Activated B cell treated with CpG ODN at 0.5 μM for 24 hours (primary cell): Measurements from ENCODE around the gene HSFX3. TPM values are rescaled to one million over a fixed set of nuclear protein-coding genes. Genes with fewer than 3 reads are reported as not detected.
"Not testable (repeated sequence)": the region's sequence is repeated elsewhere in the genome, so short reads cannot be mapped to it uniquely, and the experiment has no call there.

Experiments used
- ATAC-seq: fragments of 200-7000 bp; cut with Tn5 transposase; one replicate; pipeline ENCODE4 v1.10.0; 2021; ENCODE audit warnings: low read depth, mild to moderate bottlenecking, moderate library complexity
- CTCF ChIA-PET: fragments of 350-600 bp; sonication (Branson Sonifier 250); formaldehyde crosslinking; loops from one replicate; lab custom pipeline; 2021; ENCODE audit warnings: antibody characterized with exemption; lab: Charles Lee
- POLR2A ChIA-PET: fragments of 350-600 bp; sonication (Branson Sonifier 250); formaldehyde crosslinking; loops from one replicate; lab custom pipeline; 2021; ENCODE audit warnings: antibody characterized with exemption; lab: Charles Lee
- DNase-seq: peaks from one replicate; pipeline ENCODE4 v3.0.0; 2022
- H3K27ac Mint-ChIP-seq: one replicate; pipeline ENCODE4 v1.8.0; 2020; ENCODE audit warnings: mixed read lengths
- H3K27me3 Mint-ChIP-seq: one replicate; pipeline ENCODE4 v1.8.0; 2021; ENCODE audit warnings: mixed read lengths
- H3K36me3 Mint-ChIP-seq: one replicate; pipeline ENCODE4 v1.8.0; 2021; ENCODE audit warnings: low read depth, mixed read lengths
- H3K4me1 Mint-ChIP-seq: one replicate; pipeline ENCODE4 v1.8.0; 2021; ENCODE audit warnings: mixed read lengths
- H3K4me3 Mint-ChIP-seq: one replicate; pipeline ENCODE4 v1.8.0; 2020; ENCODE audit warnings: mild to moderate bottlenecking, mixed read lengths
- H3K9me3 Mint-ChIP-seq: one replicate; pipeline ENCODE4 v1.8.0; 2020; ENCODE audit warnings: mixed read lengths
- intact Hi-C: fragments of 100-400 bp; cut with micrococcal nuclease; formaldehyde crosslinking; loops from one replicate; pipeline ENCODE4 v1.15.1; 2024
- total RNA-seq: library from RNA; stranded (reverse); gene quantifications from 2 replicates; pipeline ENCODE4 v1.2.3, GENCODE V29; 2022
- TF ChIP-seq, protein P1 (sequence below): fragments of 200-600 bp; IDR thresholded peaks from one replicate; pipeline ENCODE4 v1.8.0; 2022; ENCODE audit warnings: antibody characterized with exemption, mild to moderate bottlenecking

The HSFX3 gene
- total RNA-seq, 1 donor from 2014 or later, result not detected

- Mint-ChIP-seq H3K4me3 (peak overlapping the region; percentile 96), H3K4me1 (peaks cover 15% of the 10 kb centered on the region), H3K9me3 (no peaks in the 10 kb centered on the region), H3K27me3 (no peaks in the 10 kb centered on the region), H3K36me3 (peaks cover 9% of the 10 kb centered on the region), H3K27ac (peak overlapping the region; percentile 100)
- intact Hi-C loops, result no loop called here
- no peak for ATAC-seq
- POLR2A ChIA-PET, result interaction anchor here (2.6 to 3.5 kb wide), 3 partner anchors 29 to 398 kb away, joined by 16 to 68 read pairs (median 47); partner anchors contain the start of genes EOLA2 and IDS
- no peak for DNase-seq
- TF ChIP-seq, protein P1, sequence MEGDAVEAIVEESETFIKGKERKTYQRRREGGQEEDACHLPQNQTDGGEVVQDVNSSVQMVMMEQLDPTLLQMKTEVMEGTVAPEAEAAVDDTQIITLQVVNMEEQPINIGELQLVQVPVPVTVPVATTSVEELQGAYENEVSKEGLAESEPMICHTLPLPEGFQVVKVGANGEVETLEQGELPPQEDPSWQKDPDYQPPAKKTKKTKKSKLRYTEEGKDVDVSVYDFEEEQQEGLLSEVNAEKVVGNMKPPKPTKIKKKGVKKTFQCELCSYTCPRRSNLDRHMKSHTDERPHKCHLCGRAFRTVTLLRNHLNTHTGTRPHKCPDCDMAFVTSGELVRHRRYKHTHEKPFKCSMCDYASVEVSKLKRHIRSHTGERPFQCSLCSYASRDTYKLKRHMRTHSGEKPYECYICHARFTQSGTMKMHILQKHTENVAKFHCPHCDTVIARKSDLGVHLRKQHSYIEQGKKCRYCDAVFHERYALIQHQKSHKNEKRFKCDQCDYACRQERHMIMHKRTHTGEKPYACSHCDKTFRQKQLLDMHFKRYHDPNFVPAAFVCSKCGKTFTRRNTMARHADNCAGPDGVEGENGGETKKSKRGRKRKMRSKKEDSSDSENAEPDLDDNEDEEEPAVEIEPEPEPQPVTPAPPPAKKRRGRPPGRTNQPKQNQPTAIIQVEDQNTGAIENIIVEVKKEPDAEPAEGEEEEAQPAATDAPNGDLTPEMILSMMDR, result no peak
- CTCF ChIA-PET, result no interaction called here
Measured at GRCh38 chrX:149541521-149542047, 8.1 kb downstream of the HSFX3 start.

DNA sequence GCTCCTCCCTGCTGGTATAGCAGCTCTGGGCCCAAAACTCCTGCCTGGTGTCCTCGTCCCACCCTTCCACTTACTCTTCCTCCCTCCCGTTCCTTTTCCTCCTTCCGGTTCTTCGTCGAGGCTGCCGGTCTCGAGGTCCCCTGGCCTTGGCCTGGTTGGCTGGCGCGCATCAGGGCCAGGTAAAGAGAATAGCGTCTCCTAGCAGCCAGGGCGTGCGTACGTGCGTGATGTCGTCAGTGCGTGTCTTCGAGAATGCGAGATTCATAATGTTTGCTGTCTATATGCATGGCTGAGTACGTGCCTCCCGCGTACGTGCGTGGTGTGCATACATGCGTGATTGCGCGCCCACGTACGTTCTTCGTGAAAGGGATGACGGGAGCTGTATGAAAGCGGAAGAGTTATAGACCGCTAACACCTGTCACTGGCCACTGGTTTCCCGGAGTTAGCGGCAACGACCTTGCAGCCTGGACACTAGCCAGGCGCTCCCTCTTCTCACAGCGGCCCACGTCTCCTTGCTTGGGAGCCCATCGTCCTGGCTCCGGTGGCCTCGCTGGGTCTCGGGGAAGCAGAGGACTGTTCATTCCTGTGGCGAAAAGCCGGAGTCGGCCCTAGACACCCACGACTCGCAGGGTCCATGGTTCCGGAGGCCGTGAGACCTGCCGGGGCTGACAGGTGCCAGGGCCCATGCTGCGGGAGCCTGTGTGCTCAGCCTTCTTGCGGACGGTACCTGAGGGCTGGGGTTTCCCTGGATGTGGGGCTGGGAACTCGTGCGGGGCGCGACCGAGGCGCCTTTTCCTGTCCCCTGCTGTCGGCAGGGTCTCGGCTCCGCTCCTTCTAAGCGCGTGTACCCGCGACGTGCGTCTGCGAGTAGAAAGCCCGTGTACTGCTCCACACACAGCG lies 8.9 kb downstream of the HSFX3 start, which contains the start of gene EOLA1:
Gene EOLA1 (plus strand): TSS at position 392 of the 900 bp plus-strand sequence. CDS start 4,619 bp downstream, outside the sequence.
- no peaks in the 10 kb centered on the region for H3K27me3 Mint-ChIP-seq
- DNase-seq, result peak; percentile 75

DNA sequence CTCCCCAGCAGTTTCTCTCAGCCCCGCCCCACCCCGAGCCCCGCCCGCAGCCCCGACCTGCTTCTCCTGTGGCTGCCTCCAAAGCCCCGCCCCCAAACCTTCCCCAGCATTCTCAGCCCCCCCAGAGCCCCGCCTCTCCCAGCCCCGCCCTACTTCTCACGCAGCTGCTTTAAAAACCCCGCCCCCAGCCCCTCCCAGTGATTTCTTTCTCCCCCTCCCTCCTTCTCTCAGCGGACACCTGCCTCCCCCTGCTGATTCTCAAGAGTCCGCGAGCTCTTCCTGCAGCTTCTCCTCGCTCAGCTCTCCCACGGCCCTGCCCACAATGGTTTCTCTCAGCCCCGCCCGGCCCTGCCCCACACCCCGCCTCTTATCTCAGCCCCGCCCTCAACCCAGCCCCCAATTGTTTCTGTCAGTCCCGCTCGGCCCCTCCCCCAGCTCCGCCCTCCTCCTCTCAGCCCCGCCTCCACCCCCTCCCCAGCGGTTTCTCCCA lies 9.5 kb downstream of the HSFX3 start:
- intact Hi-C loops, result loop anchor here (1.0 kb wide), 2 partner anchors 28 to 35 kb away; partner anchors contain the start of gene IDS
- POLR2A ChIA-PET, result interaction anchor here (0.6 to 3.5 kb wide), 11 partner anchors 10 to 1857 kb away, joined by 3 to 68 read pairs (median 7); partner anchors contain the start of genes EOLA2, IDS and MTM1
- Mint-ChIP-seq H3K27me3 (no peaks in the 10 kb centered on the region), H3K4me3 (peak overlapping the region; percentile 96), H3K9me3 (no peaks in the 10 kb centered on the region), H3K4me1 (peaks cover 15% of the 10 kb centered on the region), H3K36me3 (peaks cover 5% of the 10 kb centered on the region), H3K27ac (peak overlapping the region; percentile 100)
- ATAC-seq (peak; percentile 63), DNase-seq (peak; percentile 71)
- TF ChIP-seq, protein P1, result no peak
- CTCF ChIA-PET, result interaction anchor here (0.9 to 1.7 kb wide), 3 partner anchors 10 to 398 kb away, joined by 3 to 8 read pairs (median 4); partner anchors contain the start of gene EOLA2

More for the DNA sequence above, 8.9 kb downstream of the HSFX3 start, which contains the start of gene EOLA1:
- ChIA-PET POLR2A (interaction anchor here (0.6 to 3.5 kb wide), 11 partner anchors 10 to 1857 kb away, joined by 3 to 68 read pairs (median 7); partner anchors contain the start of genes EOLA2, IDS and MTM1), CTCF (interaction anchor here (0.9 to 1.7 kb wide), 3 partner anchors 11 to 398 kb away, joined by 3 to 8 read pairs (median 4); partner anchors contain the start of gene EOLA2)
- H3K9me3 Mint-ChIP-seq, result no peaks in the 10 kb centered on the region
- H3K4me3 Mint-ChIP-seq, result peak within 1 kb of the TSS; percentile 96
- peaks cover 15% of the 10 kb centered on the region for H3K4me1 Mint-ChIP-seq
- peaks cover 7% of the 10 kb centered on the region for H3K36me3 Mint-ChIP-seq
- peak; percentile 62 for ATAC-seq
- peak within 1 kb of the TSS; percentile 100 for H3K27ac Mint-ChIP-seq
- intact Hi-C loops, result loop anchor here (1.0 kb wide), 2 partner anchors 29 to 36 kb away; partner anchors contain the start of gene IDS
- TF ChIP-seq, protein P1, result no peak

- peak overlapping the region; percentile 85 for H3K4me3 Mint-ChIP-seq
- ATAC-seq (peak; percentile 51), DNase-seq (peak; percentile 75)
- TF ChIP-seq, protein P1, result no peak
- CTCF ChIA-PET, result interaction anchor here (0.9 to 1.7 kb wide), 4 partner anchors 12 to 399 kb away, joined by 4 to 8 read pairs (median 4); partner anchors contain the start of gene EOLA2
- peak overlapping the region; percentile 85 for H3K27ac Mint-ChIP-seq
- intact Hi-C loops, result loop anchor here (1.0 kb wide), 3 partner anchors 12 to 34 kb away; partner anchors contain the start of gene IDS
- POLR2A ChIA-PET, result interaction anchor here (0.7 to 3.5 kb wide), 7 partner anchors 9 to 1627 kb away, joined by 3 to 68 read pairs (median 16); partner anchors contain the start of genes EOLA2 and IDS
- no peaks in the 10 kb centered on the region for H3K9me3 Mint-ChIP-seq
- H3K4me1 Mint-ChIP-seq, result peaks cover 15% of the 10 kb centered on the region
- H3K27me3 Mint-ChIP-seq, result no peaks in the 10 kb centered on the region
- peaks cover 5% of the 10 kb centered on the region for H3K36me3 Mint-ChIP-seq
Measured at GRCh38 chrX:149539283-149540130, 10.2 kb downstream of the HSFX3 start.

- POLR2A ChIA-PET, H3K9me3 Mint-ChIP-seq, H3K27me3 Mint-ChIP-seq, DNase-seq, CTCF ChIA-PET, H3K4me3 Mint-ChIP-seq, H3K27ac Mint-ChIP-seq, ATAC-seq, intact Hi-C loops: not testable (repeated sequence)
- H3K4me1 Mint-ChIP-seq, result peaks cover 15% of the 10 kb centered on the region
- H3K36me3 Mint-ChIP-seq, result peaks cover 15% of the 10 kb centered on the region
Measured at GRCh38 chrX:149537474-149537873, 12.2 kb downstream of the HSFX3 start.

DNA sequence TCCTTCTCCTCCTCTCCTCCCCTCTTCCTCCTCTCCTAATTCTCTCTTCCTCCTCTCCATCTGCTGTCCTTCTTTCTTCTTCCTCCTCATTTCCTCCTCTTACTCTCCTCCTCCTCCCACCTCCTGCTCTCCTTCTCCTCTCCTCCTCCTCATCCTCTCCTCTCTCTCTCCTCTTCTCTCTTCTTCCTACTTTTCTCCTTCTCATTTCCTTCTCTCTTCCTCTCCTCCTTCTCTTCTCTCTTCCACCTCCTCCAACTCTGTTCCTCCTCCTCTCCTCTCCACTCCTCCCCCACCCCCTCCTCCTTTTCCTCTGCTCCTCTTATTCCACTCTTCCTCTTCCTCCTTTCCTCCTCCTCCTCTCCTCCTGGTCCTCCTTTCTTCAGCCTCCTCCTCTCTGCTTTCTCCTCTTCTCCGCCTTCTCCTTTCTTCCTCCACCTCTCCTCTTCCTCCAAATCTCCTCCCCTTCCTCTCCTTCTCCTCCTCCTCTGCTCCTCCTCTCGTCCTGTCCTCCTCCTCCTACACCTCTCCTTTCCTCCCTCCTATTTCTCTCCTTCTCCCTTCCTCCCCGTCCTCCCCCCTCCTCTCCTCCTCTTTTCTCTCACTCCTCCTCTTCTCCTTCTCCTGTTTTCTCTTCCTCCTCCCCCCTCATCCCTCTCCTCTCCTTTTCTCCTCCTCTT lies 14.7 kb downstream of the HSFX3 start:
- ATAC-seq, H3K9me3 Mint-ChIP-seq, H3K27me3 Mint-ChIP-seq, intact Hi-C loops, H3K27ac Mint-ChIP-seq, POLR2A ChIA-PET, H3K4me3 Mint-ChIP-seq, DNase-seq, CTCF ChIA-PET: not testable (repeated sequence)
- Mint-ChIP-seq H3K36me3 (peaks cover 13% of the 10 kb centered on the region), H3K4me1 (peaks cover 19% of the 10 kb centered on the region)
